ENCODE results near the gene HIGD1B. TPM values are rescaled to one million over a fixed set of nuclear protein-coding genes. Genes with fewer than 3 reads are reported as not detected.

HIGD1B gene
- total RNA-seq, 4 donors from 2014 or later = not detected

GRCh38 chr17:44865231-44865660, 17.6 kb downstream of the HIGD1B start:
- peak in 2 of 3 donors; percentile 56 to 87 for DNase-seq
- Histone ChIP-seq H3K27ac (no peak overlapping the region), H3K9me3 (no peaks in the 10 kb centered on the region), H3K4me3 (no peak overlapping the region), H3K4me1 (no peaks in the 10 kb centered on the region), H3K27me3 (no peaks in the 10 kb centered on the region), H3K36me3 (peaks cover 0 to 83% (median 0%) of the 10 kb centered on the region in 3 donors)
- TF ChIP-seq POLR2A (IDR thresholded peaks at IDR 0.05) = no peak
- TF ChIP-seq, protein P1, sequence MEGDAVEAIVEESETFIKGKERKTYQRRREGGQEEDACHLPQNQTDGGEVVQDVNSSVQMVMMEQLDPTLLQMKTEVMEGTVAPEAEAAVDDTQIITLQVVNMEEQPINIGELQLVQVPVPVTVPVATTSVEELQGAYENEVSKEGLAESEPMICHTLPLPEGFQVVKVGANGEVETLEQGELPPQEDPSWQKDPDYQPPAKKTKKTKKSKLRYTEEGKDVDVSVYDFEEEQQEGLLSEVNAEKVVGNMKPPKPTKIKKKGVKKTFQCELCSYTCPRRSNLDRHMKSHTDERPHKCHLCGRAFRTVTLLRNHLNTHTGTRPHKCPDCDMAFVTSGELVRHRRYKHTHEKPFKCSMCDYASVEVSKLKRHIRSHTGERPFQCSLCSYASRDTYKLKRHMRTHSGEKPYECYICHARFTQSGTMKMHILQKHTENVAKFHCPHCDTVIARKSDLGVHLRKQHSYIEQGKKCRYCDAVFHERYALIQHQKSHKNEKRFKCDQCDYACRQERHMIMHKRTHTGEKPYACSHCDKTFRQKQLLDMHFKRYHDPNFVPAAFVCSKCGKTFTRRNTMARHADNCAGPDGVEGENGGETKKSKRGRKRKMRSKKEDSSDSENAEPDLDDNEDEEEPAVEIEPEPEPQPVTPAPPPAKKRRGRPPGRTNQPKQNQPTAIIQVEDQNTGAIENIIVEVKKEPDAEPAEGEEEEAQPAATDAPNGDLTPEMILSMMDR (IDR thresholded peaks at IDR 0.05) = peak; percentile 71 to 87 (median 86)

- H3K27ac ChIP-seq = no peak overlapping the region
- peaks cover 0 to 83% (median 0%) of the 10 kb centered on the region in 3 donors for H3K36me3 ChIP-seq
- no peak for DNase-seq
- H3K4me3 ChIP-seq = no peak overlapping the region
- H3K27me3 ChIP-seq = no peaks in the 10 kb centered on the region
- no peak for TF ChIP-seq POLR2A (IDR thresholded peaks at IDR 0.05)
- TF ChIP-seq, protein P1 (IDR thresholded peaks at IDR 0.05) = no peak
- H3K9me3 ChIP-seq = no peaks in the 10 kb centered on the region
- no peaks in the 10 kb centered on the region for H3K4me1 ChIP-seq
Measured at GRCh38 chr17:44865931-44866330, 18.2 kb downstream of the HIGD1B start.

DNA sequence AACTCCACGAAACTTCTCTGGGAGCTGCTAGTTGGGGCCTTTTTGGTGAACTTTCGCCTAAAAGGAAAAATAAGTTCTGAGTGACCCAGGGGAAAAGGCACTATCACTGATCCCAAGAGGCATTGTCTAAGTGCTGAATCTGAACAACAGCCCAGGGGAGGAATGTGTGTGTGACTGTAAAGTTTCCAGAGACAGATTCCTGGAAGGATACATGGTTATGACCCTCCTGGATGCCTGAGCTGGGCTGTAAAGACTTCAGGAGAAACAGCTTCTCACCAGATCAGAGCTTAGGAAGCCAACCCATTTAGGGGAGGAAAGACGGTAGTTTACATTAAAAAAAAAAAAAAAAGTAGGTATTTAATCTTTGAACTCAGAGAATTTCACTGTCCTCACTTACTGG, 20.2 kb downstream of the HIGD1B start:
- peaks cover 0 to 83% (median 0%) of the 10 kb centered on the region in 3 donors for H3K36me3 ChIP-seq

DNA sequence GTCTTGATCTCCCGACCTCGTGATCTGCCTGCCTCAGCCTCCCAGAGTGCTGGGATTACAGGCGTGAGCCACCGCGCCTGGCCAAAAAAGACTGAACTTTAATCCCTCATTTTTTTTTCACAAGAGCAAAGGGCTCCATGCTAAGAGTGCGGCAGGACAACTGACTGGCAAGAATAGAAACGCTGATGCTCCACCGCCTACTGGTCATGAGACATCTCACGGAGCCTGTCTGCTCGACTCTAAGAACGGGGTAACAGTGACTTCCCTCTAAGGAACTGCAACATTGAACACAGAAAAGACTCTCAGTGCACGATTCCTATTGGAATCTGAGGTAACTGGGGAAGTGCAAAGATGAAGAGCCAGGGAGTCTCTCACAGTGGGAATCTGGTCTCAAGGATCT, 23.9 kb downstream of the HIGD1B start:
- Histone ChIP-seq H3K36me3 (peaks cover 0 to 88% (median 0%) of the 10 kb centered on the region in 3 donors), H3K27me3 (no peaks in the 10 kb centered on the region), H3K4me1 (no peaks in the 10 kb centered on the region), H3K4me3 (no peak overlapping the region), H3K27ac (no peak overlapping the region), H3K9me3 (no peaks in the 10 kb centered on the region)
- no peak for TF ChIP-seq POLR2A (IDR thresholded peaks at IDR 0.05)
- TF ChIP-seq, protein P1 (IDR thresholded peaks at IDR 0.05) = no peak
- DNase-seq = no peak

More for the DNA sequence above, 20.2 kb downstream of the HIGD1B start:
- Histone ChIP-seq H3K9me3 (no peaks in the 10 kb centered on the region), H3K4me1 (no peaks in the 10 kb centered on the region), H3K27ac (peak overlapping the region in 1 of 4 donors; percentile 18), H3K4me3 (no peak overlapping the region), H3K27me3 (no peaks in the 10 kb centered on the region)
- no peak for DNase-seq
- TF ChIP-seq POLR2A (IDR thresholded peaks at IDR 0.05) = no peak
- TF ChIP-seq, protein P1 (IDR thresholded peaks at IDR 0.05) = no peak

DNA sequence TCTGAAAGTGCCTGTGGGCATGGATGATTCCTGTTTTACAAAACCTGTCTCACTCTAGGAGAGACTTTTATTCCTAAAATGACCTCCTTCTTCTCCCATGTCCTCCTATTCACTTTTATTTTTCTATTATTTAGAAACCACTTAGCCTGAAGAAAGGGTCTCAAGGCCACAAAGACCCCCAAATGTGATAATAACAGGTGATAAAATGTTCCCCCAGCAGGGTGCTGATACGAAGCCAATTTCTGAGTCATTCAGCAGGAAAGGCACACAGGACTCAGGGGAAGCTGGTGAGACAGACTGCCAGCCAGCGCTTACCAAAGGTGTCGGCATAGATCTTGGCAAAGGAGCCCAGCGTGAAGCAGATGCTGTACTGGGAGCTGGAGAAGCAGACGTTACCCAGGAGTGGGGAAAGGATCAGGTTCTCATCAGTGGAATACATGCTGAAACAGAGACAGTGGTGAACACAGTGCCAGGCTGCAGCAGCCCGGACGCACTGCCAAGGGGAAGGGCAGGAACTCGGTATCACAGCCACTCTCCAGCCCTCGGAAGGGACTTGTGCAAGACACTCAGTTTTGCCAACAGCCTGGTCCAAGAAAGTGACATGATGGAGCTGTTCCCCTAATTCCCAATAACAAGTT, 24.6 kb downstream of the HIGD1B start:
- H3K27ac ChIP-seq = no peak overlapping the region
- no peaks in the 10 kb centered on the region for H3K9me3 ChIP-seq
- no peak overlapping the region for H3K4me3 ChIP-seq
- DNase-seq = no peak
- H3K27me3 ChIP-seq = no peaks in the 10 kb centered on the region
- no peaks in the 10 kb centered on the region for H3K4me1 ChIP-seq
- peaks cover 0 to 90% (median 0%) of the 10 kb centered on the region in 3 donors for H3K36me3 ChIP-seq
- TF ChIP-seq POLR2A (IDR thresholded peaks at IDR 0.05) = no peak
- TF ChIP-seq, protein P1 (IDR thresholded peaks at IDR 0.05) = no peak

All from Peyer's patch (tissue), 4 donors.